ENCODE data around the gene CHFR.

DNA sequence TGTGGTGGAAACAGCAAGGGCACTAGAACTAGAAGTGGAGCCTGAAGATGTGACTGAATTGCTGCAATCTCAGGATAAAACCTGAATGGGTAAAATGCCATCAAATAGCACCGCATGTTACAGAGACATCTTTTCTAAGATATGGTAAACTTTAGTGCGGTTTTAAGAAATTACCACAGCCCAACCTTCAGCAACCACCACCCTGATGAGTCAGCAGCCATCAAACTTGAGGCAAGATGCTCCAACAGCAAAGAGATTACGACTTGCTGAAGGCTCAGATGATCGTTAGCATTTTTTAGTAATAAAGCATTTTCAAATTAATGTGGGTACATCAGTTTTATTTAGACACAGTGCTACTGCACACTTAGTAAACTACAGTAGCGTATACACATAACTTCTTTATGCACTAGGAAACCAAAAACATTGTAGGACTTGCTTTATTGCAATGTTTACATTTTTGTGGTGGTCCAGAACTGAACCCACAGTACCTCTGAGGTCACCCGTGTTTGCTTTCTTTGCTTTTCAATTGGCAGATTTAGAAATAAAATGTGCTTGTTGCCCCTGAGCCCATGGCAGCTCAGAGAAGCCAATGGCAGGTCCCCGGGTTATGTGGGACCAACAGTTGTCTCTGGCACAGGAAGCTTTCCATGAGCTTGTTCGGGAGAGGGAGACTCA is 74.6 kb downstream of the CHFR start:
- TF ChIP-seq, protein P1, sequence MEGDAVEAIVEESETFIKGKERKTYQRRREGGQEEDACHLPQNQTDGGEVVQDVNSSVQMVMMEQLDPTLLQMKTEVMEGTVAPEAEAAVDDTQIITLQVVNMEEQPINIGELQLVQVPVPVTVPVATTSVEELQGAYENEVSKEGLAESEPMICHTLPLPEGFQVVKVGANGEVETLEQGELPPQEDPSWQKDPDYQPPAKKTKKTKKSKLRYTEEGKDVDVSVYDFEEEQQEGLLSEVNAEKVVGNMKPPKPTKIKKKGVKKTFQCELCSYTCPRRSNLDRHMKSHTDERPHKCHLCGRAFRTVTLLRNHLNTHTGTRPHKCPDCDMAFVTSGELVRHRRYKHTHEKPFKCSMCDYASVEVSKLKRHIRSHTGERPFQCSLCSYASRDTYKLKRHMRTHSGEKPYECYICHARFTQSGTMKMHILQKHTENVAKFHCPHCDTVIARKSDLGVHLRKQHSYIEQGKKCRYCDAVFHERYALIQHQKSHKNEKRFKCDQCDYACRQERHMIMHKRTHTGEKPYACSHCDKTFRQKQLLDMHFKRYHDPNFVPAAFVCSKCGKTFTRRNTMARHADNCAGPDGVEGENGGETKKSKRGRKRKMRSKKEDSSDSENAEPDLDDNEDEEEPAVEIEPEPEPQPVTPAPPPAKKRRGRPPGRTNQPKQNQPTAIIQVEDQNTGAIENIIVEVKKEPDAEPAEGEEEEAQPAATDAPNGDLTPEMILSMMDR (IDR thresholded peaks at IDR 0.05) = no peak
- TF ChIP-seq POLR2A (IDR thresholded peaks at IDR 0.05) = no peak
